ENCODE data around the gene MAJIN. TPM values are rescaled to one million over a fixed set of nuclear protein-coding genes. Genes with fewer than 3 reads are reported as not detected.

The MAJIN gene
- total and polyA plus RNA-seq, 9 of the 15 experiments (the other 6 are each of a cell fraction or from before 2014, with no cell fraction given) = 0.17 to 0.83 (median 0.24) TPM; not detected in 2

DNA sequence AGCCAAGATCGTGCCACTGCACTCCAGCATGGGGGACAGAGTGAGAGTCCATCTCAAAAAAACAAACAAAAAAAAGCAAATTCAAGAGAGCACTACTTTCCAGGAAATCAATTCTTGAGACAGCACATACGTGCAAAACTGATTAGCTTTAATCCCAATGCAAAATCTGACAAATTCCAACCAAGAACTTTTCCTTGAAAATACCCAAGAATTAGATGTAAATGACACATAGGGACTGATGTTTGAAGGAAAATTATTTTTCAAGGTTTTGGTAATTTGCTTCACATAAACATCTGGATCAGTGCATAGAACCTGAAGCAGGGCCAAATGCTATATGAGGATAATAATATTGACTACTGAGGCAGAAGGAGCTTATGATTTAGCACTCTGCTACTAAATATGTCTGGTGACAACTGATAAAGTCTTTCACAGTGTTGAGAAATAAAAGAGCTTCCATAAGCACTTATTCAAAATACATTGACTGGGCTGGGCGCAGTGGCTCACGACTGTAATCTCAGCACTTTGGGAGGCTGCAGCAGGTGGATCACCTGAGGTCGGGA lies 8.8 kb downstream of the MAJIN start (continued):
- TF ChIP-seq JUND (IDR thresholded peaks at IDR 0.05; ENCODE audit: borderline replicate concordance, low read depth, low read length) = no peak
- no peak for TF ChIP-seq JUND (tag; IDR thresholded peaks at IDR 0.05; ENCODE audit: borderline replicate concordance, low read depth, low read length)
- no peak for TF ChIP-seq ZNF707 (CRISPR knock-in tag; conservative IDR thresholded peaks at IDR 0.05)
- TF ChIP-seq ZNF764 (CRISPR knock-in tag; IDR thresholded peaks at IDR 0.05; ENCODE audit: low read depth) = no peak
- no peak for TF ChIP-seq POLR3A (IDR thresholded peaks at IDR 0.05; ENCODE audit: borderline replicate concordance, extremely low read depth, insufficient read depth, insufficient read length)
- no peak for TF ChIP-seq ZNF395 (CRISPR knock-in tag; IDR thresholded peaks at IDR 0.05)
- TF ChIP-seq PML (IDR thresholded peaks at IDR 0.05; ENCODE audit: low read length) = peak; percentile 40; the same call in 1 of the 2 replicates
- no peak for TF ChIP-seq E2F3 (CRISPR knock-in tag; IDR thresholded peaks at IDR 0.05)
- TF ChIP-seq GTF2F1 (IDR thresholded peaks at IDR 0.05; ENCODE audit: low read depth, low read length) = no peak
- no peak for TF ChIP-seq ILK (tag; IDR thresholded peaks at IDR 0.05; ENCODE audit: borderline replicate concordance, low read depth)
- TF ChIP-seq FOXP1 (CRISPR knock-in tag; IDR thresholded peaks at IDR 0.05) = no peak
- TF ChIP-seq, protein P1, sequence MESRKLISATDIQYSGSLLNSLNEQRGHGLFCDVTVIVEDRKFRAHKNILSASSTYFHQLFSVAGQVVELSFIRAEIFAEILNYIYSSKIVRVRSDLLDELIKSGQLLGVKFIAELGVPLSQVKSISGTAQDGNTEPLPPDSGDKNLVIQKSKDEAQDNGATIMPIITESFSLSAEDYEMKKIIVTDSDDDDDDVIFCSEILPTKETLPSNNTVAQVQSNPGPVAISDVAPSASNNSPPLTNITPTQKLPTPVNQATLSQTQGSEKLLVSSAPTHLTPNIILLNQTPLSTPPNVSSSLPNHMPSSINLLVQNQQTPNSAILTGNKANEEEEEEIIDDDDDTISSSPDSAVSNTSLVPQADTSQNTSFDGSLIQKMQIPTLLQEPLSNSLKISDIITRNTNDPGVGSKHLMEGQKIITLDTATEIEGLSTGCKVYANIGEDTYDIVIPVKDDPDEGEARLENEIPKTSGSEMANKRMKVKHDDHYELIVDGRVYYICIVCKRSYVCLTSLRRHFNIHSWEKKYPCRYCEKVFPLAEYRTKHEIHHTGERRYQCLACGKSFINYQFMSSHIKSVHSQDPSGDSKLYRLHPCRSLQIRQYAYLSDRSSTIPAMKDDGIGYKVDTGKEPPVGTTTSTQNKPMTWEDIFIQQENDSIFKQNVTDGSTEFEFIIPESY (CRISPR knock-in tag; IDR thresholded peaks at IDR 0.05) = no peak

All from K562 (cell line).